Retinal pigment epithelial cell (primary cell): ENCODE measurements around the gene COG5.

ENCODE experiments used
- DNase-seq: peaks from one replicate; pipeline ENCODE4 v3.0.0-alpha.2; 2010; ENCODE audit warnings: low read depth
- H3K4me3 ChIP-seq: 2 replicates; pipeline ENCODE4 v1.5.1; 2011; ENCODE audit warnings: mild to moderate bottlenecking, low read length, control low read depth, moderate library complexity
- CTCF ChIP-seq: conservative IDR thresholded peaks from 2 replicates; pipeline ENCODE4 v1.5.1; 2011; ENCODE audit warnings: low read depth, low read length, control low read depth, inconsistent platforms

The COG5 gene

GRCh38 chr7:107269790-107270189 lies 293.9 kb downstream of the COG5 start:
- TF ChIP-seq CTCF: no peak
- no peak overlapping the region for H3K4me3 ChIP-seq
- DNase-seq: peak; percentile 32

GRCh38 chr7:107268594-107268993 lies 295.1 kb downstream of the COG5 start:
- no peak for TF ChIP-seq CTCF
- DNase-seq: no peak
- no peak overlapping the region for H3K4me3 ChIP-seq

- DNase-seq: no peak
- no peak for TF ChIP-seq CTCF
- H3K4me3 ChIP-seq: no peak overlapping the region
Observed at GRCh38 chr7:107267138-107267537, 296.6 kb downstream of the COG5 start.

GRCh38 chr7:107264723-107265122 lies 299.0 kb downstream of the COG5 start:
- DNase-seq: no peak
- no peak overlapping the region for H3K4me3 ChIP-seq
- no peak for TF ChIP-seq CTCF

- H3K4me3 ChIP-seq: no peak overlapping the region
- no peak for TF ChIP-seq CTCF
- peak; percentile 24 for DNase-seq
Observed at GRCh38 chr7:107262857-107263256, 300.9 kb downstream of the COG5 start.

GRCh38 chr7:107258737-107259136 lies 305.0 kb downstream of the COG5 start:
- TF ChIP-seq CTCF: no peak
- DNase-seq: no peak
- no peak overlapping the region for H3K4me3 ChIP-seq

GRCh38 chr7:107255602-107256001 lies 308.1 kb downstream of the COG5 start:
- DNase-seq: no peak
- no peak for TF ChIP-seq CTCF
- H3K4me3 ChIP-seq: no peak overlapping the region
